Measurements from ENCODE around the gene DNTT. TPM values are rescaled to one million over a fixed set of nuclear protein-coding genes. Genes with fewer than 3 reads are reported as not detected.
A peak's percentile ranks its signal among the peaks of the same experiment; 100 is the strongest.

DNTT gene
- total and polyA plus RNA-seq, 7 experiments from 2014 or later = 0.19 to 5.0 (median 2.0) TPM; not detected in 3

- intact Hi-C loops (cut with micrococcal nuclease) = no loop called here
Observed at GRCh38 chr10:96368971-96369370, 64.7 kb downstream of the DNTT start.

GRCh38 chr10:96369890-96370583 lies 65.8 kb downstream of the DNTT start:
- no peaks in the 10 kb centered on the region for H3K36me3 ChIP-seq (ENCODE audit: control insufficient read depth in 2 of 3, insufficient read depth in 3 of 3, low read length in 3 of 3)
- ChIA-PET POLR2A (interaction anchor here (0.6 kb wide), 1 partner anchor 235 kb away, joined by 3 read pairs; no protein-coding TSS in a partner anchor), CTCF (interaction anchor here (1.6 kb wide), 1 partner anchor 9 kb away, joined by 4 read pairs; no protein-coding TSS in a partner anchor)
- no peak overlapping the region for H3K27ac Mint-ChIP-seq
- H3K27me3 Mint-ChIP-seq = peaks cover 0 to 13% (median 5%) of the 10 kb centered on the region in 5 donors
- no peaks in the 10 kb centered on the region for H3K36me3 Mint-ChIP-seq
- intact Hi-C loops (cut with micrococcal nuclease) = loop anchor here in 1 of 2 donors (10.0 kb wide), 1 partner anchor 215 kb away; the partner anchor contains the start of gene TM9SF3
- no peaks in the 10 kb centered on the region for H3K27me3 ChIP-seq (ENCODE audit: control insufficient read depth in 2 of 2, insufficient read depth in 2 of 2, low read length in 2 of 2)
- no peaks in the 10 kb centered on the region for H3K9me3 Mint-ChIP-seq
- peaks cover 0 to 8% (median 4%) of the 10 kb centered on the region in 7 donors for H3K4me1 Mint-ChIP-seq
- DNase-seq = no peak
- ATAC-seq = no peak
- no peaks in the 10 kb centered on the region for H3K4me1 ChIP-seq (ENCODE audit: control insufficient read depth in 2 of 2, insufficient read depth in 2 of 2, low read length in 2 of 2)
- no peak overlapping the region for H3K4me3 ChIP-seq (ENCODE audit: low read length)
- H3K4me3 Mint-ChIP-seq = no peak overlapping the region
- no peaks in the 10 kb centered on the region for H3K9me3 ChIP-seq (ENCODE audit: control insufficient read depth in 2 of 3, low read length in 3 of 3)
- H3K27ac ChIP-seq (ENCODE audit: low read depth, low read length) = no peak overlapping the region

More at GRCh38 chr10:96368971-96369370, 64.7 kb downstream of the DNTT start:
- H3K27me3 Mint-ChIP-seq = peaks cover 0 to 5% (median 0%) of the 10 kb centered on the region in 5 donors
- DNase-seq = no peak
- no peak for ATAC-seq
- Histone ChIP-seq H3K27ac (ENCODE audit: low read depth, low read length) (no peak overlapping the region), H3K4me1 (ENCODE audit: control insufficient read depth in 2 of 2, insufficient read depth in 2 of 2, low read length in 2 of 2) (no peaks in the 10 kb centered on the region), H3K4me3 (ENCODE audit: low read length) (no peak overlapping the region), H3K36me3 (ENCODE audit: control insufficient read depth in 2 of 3, insufficient read depth in 3 of 3, low read length in 3 of 3) (no peaks in the 10 kb centered on the region), H3K9me3 (ENCODE audit: control insufficient read depth in 2 of 3, low read length in 3 of 3) (no peaks in the 10 kb centered on the region), H3K27me3 (ENCODE audit: control insufficient read depth in 2 of 2, insufficient read depth in 2 of 2, low read length in 2 of 2) (no peaks in the 10 kb centered on the region)
- no peaks in the 10 kb centered on the region for H3K36me3 Mint-ChIP-seq
- H3K4me1 Mint-ChIP-seq = no peaks in the 10 kb centered on the region
- no peak overlapping the region for H3K4me3 Mint-ChIP-seq
- POLR2A ChIA-PET = no interaction called here
- no peaks in the 10 kb centered on the region for H3K9me3 Mint-ChIP-seq
- no peak overlapping the region for H3K27ac Mint-ChIP-seq
- CTCF ChIA-PET = interaction anchor here (0.6 to 0.8 kb wide), 2 partner anchors 322 to 353 kb away, joined by 3 read pairs; no protein-coding TSS in a partner anchor

- CTCF ChIA-PET = interaction anchor here (1.0 to 1.6 kb wide), 2 partner anchors 9 to 141 kb away, joined by 3 to 4 read pairs; no protein-coding TSS in a partner anchor
Observed at GRCh38 chr10:96370584-96371157, 66.4 kb downstream of the DNTT start.

GRCh38 chr10:96371356-96371755 lies 67.1 kb downstream of the DNTT start:
- H3K4me3 ChIP-seq (ENCODE audit: low read length) = no peak overlapping the region
- Mint-ChIP-seq H3K4me1 (peaks cover 0 to 14% (median 6%) of the 10 kb centered on the region in 7 donors), H3K36me3 (no peaks in the 10 kb centered on the region), H3K4me3 (no peak overlapping the region), H3K27ac (no peak overlapping the region), H3K27me3 (peaks cover 0 to 13% (median 5%) of the 10 kb centered on the region in 5 donors), H3K9me3 (no peaks in the 10 kb centered on the region)
- POLR2A ChIA-PET = no interaction called here
- no peak for DNase-seq
- no peaks in the 10 kb centered on the region for H3K36me3 ChIP-seq (ENCODE audit: control insufficient read depth in 2 of 3, insufficient read depth in 3 of 3, low read length in 3 of 3)
- no peaks in the 10 kb centered on the region for H3K4me1 ChIP-seq (ENCODE audit: control insufficient read depth in 2 of 2, insufficient read depth in 2 of 2, low read length in 2 of 2)
- CTCF ChIA-PET = interaction anchor here (0.8 to 1.6 kb wide), 4 partner anchors 8 to 142 kb away, joined by 3 to 4 read pairs (median 4); partner anchors contain the start of gene OPALIN
- intact Hi-C loops (cut with micrococcal nuclease) = loop anchor here in 1 of 2 donors (10.0 kb wide), 1 partner anchor 213 kb away; the partner anchor contains the start of gene TM9SF3
- H3K27ac ChIP-seq (ENCODE audit: low read depth, low read length) = no peak overlapping the region
- no peaks in the 10 kb centered on the region for H3K27me3 ChIP-seq (ENCODE audit: control insufficient read depth in 2 of 2, insufficient read depth in 2 of 2, low read length in 2 of 2)
- H3K9me3 ChIP-seq (ENCODE audit: control insufficient read depth in 2 of 3, low read length in 3 of 3) = no peaks in the 10 kb centered on the region
- no peak for ATAC-seq

More at GRCh38 chr10:96370584-96371157, 66.4 kb downstream of the DNTT start:
- DNase-seq = peak in 7 of 9 donors; percentile 22 to 59 (median 45)
- Histone ChIP-seq H3K36me3 (ENCODE audit: control insufficient read depth in 2 of 3, insufficient read depth in 3 of 3, low read length in 3 of 3) (no peaks in the 10 kb centered on the region), H3K4me1 (ENCODE audit: control insufficient read depth in 2 of 2, insufficient read depth in 2 of 2, low read length in 2 of 2) (no peaks in the 10 kb centered on the region), H3K9me3 (ENCODE audit: control insufficient read depth in 2 of 3, low read length in 3 of 3) (no peaks in the 10 kb centered on the region), H3K4me3 (ENCODE audit: low read length) (no peak overlapping the region), H3K27ac (ENCODE audit: low read depth, low read length) (no peak overlapping the region), H3K27me3 (ENCODE audit: control insufficient read depth in 2 of 2, insufficient read depth in 2 of 2, low read length in 2 of 2) (no peaks in the 10 kb centered on the region)
- Mint-ChIP-seq H3K4me3 (no peak overlapping the region), H3K27me3 (peaks cover 0 to 13% (median 5%) of the 10 kb centered on the region in 5 donors), H3K27ac (no peak overlapping the region), H3K4me1 (peaks cover 0 to 13% (median 5%) of the 10 kb centered on the region in 7 donors), H3K36me3 (no peaks in the 10 kb centered on the region), H3K9me3 (no peaks in the 10 kb centered on the region)
- intact Hi-C loops (cut with micrococcal nuclease) = loop anchor here in 1 of 2 donors (10.0 kb wide), 1 partner anchor 214 kb away; the partner anchor contains the start of gene TM9SF3
- ATAC-seq = peak; percentile 52
- POLR2A ChIA-PET = interaction anchor here (0.6 kb wide), 1 partner anchor 236 kb away, joined by 3 read pairs; no protein-coding TSS in a partner anchor

GRCh38 chr10:96374004-96374403 lies 69.8 kb downstream of the DNTT start:
- Histone ChIP-seq H3K27me3 (ENCODE audit: control insufficient read depth in 2 of 2, insufficient read depth in 2 of 2, low read length in 2 of 2) (no peaks in the 10 kb centered on the region), H3K9me3 (ENCODE audit: control insufficient read depth in 2 of 3, low read length in 3 of 3) (no peaks in the 10 kb centered on the region), H3K4me1 (ENCODE audit: control insufficient read depth in 2 of 2, insufficient read depth in 2 of 2, low read length in 2 of 2) (no peaks in the 10 kb centered on the region), H3K4me3 (ENCODE audit: low read length) (no peak overlapping the region), H3K36me3 (ENCODE audit: control insufficient read depth in 2 of 3, insufficient read depth in 3 of 3, low read length in 3 of 3) (no peaks in the 10 kb centered on the region), H3K27ac (ENCODE audit: low read depth, low read length) (no peak overlapping the region)
- CTCF ChIA-PET = interaction anchor here (1.3 kb wide), 1 partner anchor 836 kb away, joined by 4 read pairs; no protein-coding TSS in a partner anchor
- DNase-seq (no peak), ATAC-seq (no peak)
- H3K4me3 Mint-ChIP-seq = peak overlapping the region in 9 of 10 donors; percentile 60 to 90 (median 80)
- POLR2A ChIA-PET = no interaction called here
- H3K27ac Mint-ChIP-seq = no peak overlapping the region
- peaks cover 0 to 13% (median 6%) of the 10 kb centered on the region in 5 donors for H3K27me3 Mint-ChIP-seq
- no peaks in the 10 kb centered on the region for H3K36me3 Mint-ChIP-seq
- intact Hi-C loops (cut with micrococcal nuclease) = loop anchor here in 1 of 2 donors (2.0 to 10.0 kb wide), 3 partner anchors 23 to 457 kb away; partner anchors contain the start of gene TM9SF3
- no peaks in the 10 kb centered on the region for H3K9me3 Mint-ChIP-seq
- H3K4me1 Mint-ChIP-seq = peaks cover 0 to 14% (median 6%) of the 10 kb centered on the region in 7 donors

- intact Hi-C loops (cut with micrococcal nuclease) = loop anchor here in 1 of 2 donors (2.0 to 10.0 kb wide), 3 partner anchors 22 to 456 kb away; partner anchors contain the start of gene TM9SF3
- ATAC-seq = no peak
Observed at GRCh38 chr10:96374639-96374984, 70.4 kb downstream of the DNTT start.

More at GRCh38 chr10:96374639-96374984, 70.4 kb downstream of the DNTT start:
- H3K27ac Mint-ChIP-seq = peak overlapping the region in 1 of 9 donors; percentile 72
- H3K4me3 Mint-ChIP-seq = peak overlapping the region; percentile 60 to 90 (median 83)
- Histone ChIP-seq H3K27ac (ENCODE audit: low read depth, low read length) (no peak overlapping the region), H3K27me3 (ENCODE audit: control insufficient read depth in 2 of 2, insufficient read depth in 2 of 2, low read length in 2 of 2) (no peaks in the 10 kb centered on the region), H3K9me3 (ENCODE audit: control insufficient read depth in 2 of 3, low read length in 3 of 3) (no peaks in the 10 kb centered on the region), H3K4me1 (ENCODE audit: control insufficient read depth in 2 of 2, insufficient read depth in 2 of 2, low read length in 2 of 2) (no peaks in the 10 kb centered on the region), H3K36me3 (ENCODE audit: control insufficient read depth in 2 of 3, insufficient read depth in 3 of 3, low read length in 3 of 3) (no peaks in the 10 kb centered on the region), H3K4me3 (ENCODE audit: low read length) (no peak overlapping the region)
- POLR2A ChIA-PET = no interaction called here
- DNase-seq = no peak
- CTCF ChIA-PET = interaction anchor here (0.5 to 1.3 kb wide), 4 partner anchors 10 to 835 kb away, joined by 3 to 5 read pairs (median 4); no protein-coding TSS in a partner anchor
- H3K27me3 Mint-ChIP-seq = peaks cover 0 to 13% (median 9%) of the 10 kb centered on the region in 5 donors
- H3K9me3 Mint-ChIP-seq = no peaks in the 10 kb centered on the region
- H3K4me1 Mint-ChIP-seq = peaks cover 0 to 14% (median 6%) of the 10 kb centered on the region in 7 donors
- H3K36me3 Mint-ChIP-seq = no peaks in the 10 kb centered on the region

Data from naive thymus-derived CD4-positive, alpha-beta T cell (primary cell).